HG03108 (cell line): ENCODE measurements around the gene FAM228B.
A peak's percentile ranks its signal among the peaks of the same experiment; 100 is the strongest.

ENCODE experiments used
- ATAC-seq: cut with Tn5 transposase; IDR thresholded peaks from one replicate; pipeline ENCODE4 v1.9.1; 2021; ENCODE audit warnings: moderate library complexity; ENCODE audit not compliant: unreplicated experiment

The FAM228B gene

GRCh38 chr2:24200799-24201198 is 77.5 kb downstream of the FAM228B start:
- no peak for ATAC-seq

GRCh38 chr2:24203029-24203786 is 79.9 kb downstream of the FAM228B start:
- ATAC-seq: no peak

- no peak for ATAC-seq
Measured at GRCh38 chr2:24203787-24204150, 80.5 kb downstream of the FAM228B start.

GRCh38 chr2:24204505-24204904 is 81.2 kb downstream of the FAM228B start:
- ATAC-seq: no peak

- ATAC-seq: no peak
Measured at GRCh38 chr2:24205131-24205530, 81.9 kb downstream of the FAM228B start.

- ATAC-seq: no peak
Measured at GRCh38 chr2:24206242-24206641, 83.0 kb downstream of the FAM228B start.

GRCh38 chr2:24206714-24207113 is 83.4 kb downstream of the FAM228B start:
- ATAC-seq: no peak

- no peak for ATAC-seq
Measured at GRCh38 chr2:24207359-24207758, 84.1 kb downstream of the FAM228B start.

GRCh38 chr2:24208490-24208889 is 85.2 kb downstream of the FAM228B start:
- ATAC-seq: no peak

GRCh38 chr2:24209389-24210105 is 86.3 kb downstream of the FAM228B start:
- no peak for ATAC-seq

- no peak for ATAC-seq
Measured at GRCh38 chr2:24210106-24210455, 86.8 kb downstream of the FAM228B start.

- no peak for ATAC-seq
Measured at GRCh38 chr2:24210723-24211122, 87.5 kb downstream of the FAM228B start.

GRCh38 chr2:24211408-24211807 is 88.1 kb downstream of the FAM228B start:
- ATAC-seq: no peak

- peak; percentile 80 for ATAC-seq
Measured at GRCh38 chr2:24214880-24215279, 91.6 kb downstream of the FAM228B start.
